ENCODE measurements around the gene AOPEP. TPM values are rescaled to one million over a fixed set of nuclear protein-coding genes. Genes with fewer than 3 reads are reported as not detected.

AOPEP gene
- total RNA-seq, 1 donor from 2014 or later: 305 TPM

- Histone ChIP-seq H3K9me3 (no peaks in the 10 kb centered on the region), H3K4me1 (peaks cover 10% of the 10 kb centered on the region), H3K36me3 (no peaks in the 10 kb centered on the region), H3K27ac (no peak overlapping the region), H3K4me3 (no peak overlapping the region), H3K27me3 (no peaks in the 10 kb centered on the region)
- DNase-seq (ENCODE audit: extremely low spot score in 2 of 2): peak in 1 of 2 donors; percentile 47
- intact Hi-C loops (cut with DNase I): no loop called here
- TF ChIP-seq POLR2A (IDR thresholded peaks at IDR 0.05) (no peak), CTCF (IDR thresholded peaks at IDR 0.05) (no peak), POLR2AphosphoS5 (IDR thresholded peaks at IDR 0.05; ENCODE audit: insufficient read depth in 1 of 2, low read depth in 1 of 2) (no peak)
Observed at GRCh38 chr9:94909250-94909894, 182.9 kb downstream of the AOPEP start.

- Histone ChIP-seq H3K27ac (no peak overlapping the region), H3K27me3 (no peaks in the 10 kb centered on the region), H3K36me3 (no peaks in the 10 kb centered on the region), H3K4me1 (peaks cover 18% of the 10 kb centered on the region), H3K9me3 (no peaks in the 10 kb centered on the region), H3K4me3 (no peak overlapping the region)
- intact Hi-C loops (cut with DNase I): no loop called here
- DNase-seq (ENCODE audit: extremely low spot score in 2 of 2): peak in 1 of 2 donors; percentile 64
- TF ChIP-seq POLR2AphosphoS5 (IDR thresholded peaks at IDR 0.05; ENCODE audit: insufficient read depth in 1 of 2, low read depth in 1 of 2) (no peak), CTCF (IDR thresholded peaks at IDR 0.05) (no peak), POLR2A (IDR thresholded peaks at IDR 0.05) (no peak)
Observed at GRCh38 chr9:94909965-94910730, 183.6 kb downstream of the AOPEP start.

GRCh38 chr9:94911211-94911610, 184.7 kb downstream of the AOPEP start:
- Histone ChIP-seq H3K36me3 (no peaks in the 10 kb centered on the region), H3K27ac (no peak overlapping the region), H3K4me3 (no peak overlapping the region), H3K9me3 (no peaks in the 10 kb centered on the region), H3K4me1 (peaks cover 28% of the 10 kb centered on the region), H3K27me3 (no peaks in the 10 kb centered on the region)
- TF ChIP-seq POLR2A (IDR thresholded peaks at IDR 0.05) (no peak), POLR2AphosphoS5 (IDR thresholded peaks at IDR 0.05; ENCODE audit: insufficient read depth in 1 of 2, low read depth in 1 of 2) (no peak), CTCF (IDR thresholded peaks at IDR 0.05) (no peak)
- intact Hi-C loops (cut with DNase I): no loop called here
- peak in 1 of 2 donors; percentile 11 for DNase-seq (ENCODE audit: extremely low spot score in 2 of 2)

- intact Hi-C loops (cut with DNase I): no loop called here
- H3K27me3 ChIP-seq: no peaks in the 10 kb centered on the region
- no peak for TF ChIP-seq POLR2A (IDR thresholded peaks at IDR 0.05)
- no peak for TF ChIP-seq POLR2AphosphoS5 (IDR thresholded peaks at IDR 0.05; ENCODE audit: insufficient read depth in 1 of 2, low read depth in 1 of 2)
- no peak for TF ChIP-seq CTCF (IDR thresholded peaks at IDR 0.05)
- H3K36me3 ChIP-seq: no peaks in the 10 kb centered on the region
- peaks cover 35% of the 10 kb centered on the region for H3K4me1 ChIP-seq
- no peaks in the 10 kb centered on the region for H3K9me3 ChIP-seq
- DNase-seq (ENCODE audit: extremely low spot score in 2 of 2): peak in 1 of 2 donors; percentile 71
- H3K27ac ChIP-seq: no peak overlapping the region
- H3K4me3 ChIP-seq: no peak overlapping the region
Observed at GRCh38 chr9:94911986-94912635, 185.6 kb downstream of the AOPEP start.
